HepG2 (cell line): Measurements from ENCODE around the gene HOXD12.

Experiments
- EZH2 ChIP-seq: conservative IDR thresholded peaks from 2 replicates; pipeline ENCODE4 v1.6.1; 2012; ENCODE audit warnings: mild to moderate bottlenecking, low read depth, low read length, moderate library complexity
- ZNF12 ChIP-seq: sonication (generic); formaldehyde crosslinking; IDR thresholded peaks from 2 replicates; pipeline ENCODE4 v1.5.0; 2020; ENCODE audit warnings: missing genetic modification reagents
- ZNF777 ChIP-seq: sonication (generic); formaldehyde crosslinking; IDR thresholded peaks from 2 replicates; pipeline ENCODE4 v1.4.0; 2020; ENCODE audit warnings: missing genetic modification reagents
- TF ChIP-seq, protein P1 (sequence below): sonication (generic); formaldehyde crosslinking; IDR thresholded peaks from 2 replicates; pipeline ENCODE4 v1.5.0; 2020; ENCODE audit warnings: mild to moderate bottlenecking, missing genetic modification reagents, moderate library complexity
- TF ChIP-seq, protein P2 (sequence below): sonication (generic); formaldehyde crosslinking; IDR thresholded peaks from 2 replicates; pipeline ENCODE4 v1.4.0; 2020; ENCODE audit warnings: missing genetic modification reagents
- TF ChIP-seq, protein P3 (sequence below): IDR thresholded peaks from 2 replicates; pipeline ENCODE4 v1.6.1; 2016; ENCODE audit warnings: low read depth
- TF ChIP-seq, protein P4 (sequence below): sonication (generic); formaldehyde crosslinking; IDR thresholded peaks from 2 replicates; pipeline ENCODE4 v1.8.0; 2022; ENCODE audit warnings: mild to moderate bottlenecking, missing genetic modification reagents

DNA sequence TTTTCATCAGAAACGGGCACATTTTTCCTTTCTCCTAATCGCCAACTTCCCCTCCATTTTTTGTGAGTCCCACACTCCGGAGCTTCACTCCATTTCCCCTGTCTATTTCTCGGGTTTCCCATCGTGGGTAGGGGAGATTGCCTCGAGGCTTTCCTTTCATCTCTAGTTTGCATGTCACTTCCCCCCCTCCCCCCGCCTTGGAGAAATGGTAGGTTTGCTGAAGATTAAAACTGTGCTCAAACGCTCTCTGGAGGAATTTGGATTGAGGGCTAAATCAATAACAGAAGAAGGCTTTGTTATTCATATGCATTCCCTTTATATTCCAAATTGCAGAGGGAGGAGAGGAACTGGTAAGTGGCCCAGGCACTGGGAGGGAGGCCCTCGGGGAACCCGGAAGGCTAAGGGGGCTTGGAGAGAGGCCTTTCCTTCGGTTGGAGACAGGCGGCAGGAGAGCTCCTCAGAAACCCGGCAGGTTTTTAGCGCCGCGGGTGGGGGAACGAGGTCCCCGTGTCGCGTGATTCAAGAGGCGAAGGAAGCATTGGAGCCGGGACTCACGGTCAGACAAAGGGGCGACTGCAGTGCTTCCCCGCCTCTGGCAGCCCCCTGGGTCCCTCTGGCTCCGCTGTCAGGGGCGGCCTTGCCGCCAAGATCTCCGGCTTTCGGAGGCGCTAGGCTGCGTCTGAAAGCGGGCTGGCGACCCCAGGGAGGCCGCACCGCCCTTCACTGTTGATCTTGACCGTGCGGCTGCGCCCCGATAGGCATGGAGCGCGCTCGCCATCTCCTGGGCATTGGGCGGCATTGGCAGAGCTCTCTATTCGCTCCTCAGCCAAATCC is 2.4 kb upstream of the HOXD12 start:
- TF ChIP-seq ZNF777 = no peak
- TF ChIP-seq, protein P1, sequence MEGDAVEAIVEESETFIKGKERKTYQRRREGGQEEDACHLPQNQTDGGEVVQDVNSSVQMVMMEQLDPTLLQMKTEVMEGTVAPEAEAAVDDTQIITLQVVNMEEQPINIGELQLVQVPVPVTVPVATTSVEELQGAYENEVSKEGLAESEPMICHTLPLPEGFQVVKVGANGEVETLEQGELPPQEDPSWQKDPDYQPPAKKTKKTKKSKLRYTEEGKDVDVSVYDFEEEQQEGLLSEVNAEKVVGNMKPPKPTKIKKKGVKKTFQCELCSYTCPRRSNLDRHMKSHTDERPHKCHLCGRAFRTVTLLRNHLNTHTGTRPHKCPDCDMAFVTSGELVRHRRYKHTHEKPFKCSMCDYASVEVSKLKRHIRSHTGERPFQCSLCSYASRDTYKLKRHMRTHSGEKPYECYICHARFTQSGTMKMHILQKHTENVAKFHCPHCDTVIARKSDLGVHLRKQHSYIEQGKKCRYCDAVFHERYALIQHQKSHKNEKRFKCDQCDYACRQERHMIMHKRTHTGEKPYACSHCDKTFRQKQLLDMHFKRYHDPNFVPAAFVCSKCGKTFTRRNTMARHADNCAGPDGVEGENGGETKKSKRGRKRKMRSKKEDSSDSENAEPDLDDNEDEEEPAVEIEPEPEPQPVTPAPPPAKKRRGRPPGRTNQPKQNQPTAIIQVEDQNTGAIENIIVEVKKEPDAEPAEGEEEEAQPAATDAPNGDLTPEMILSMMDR = peak; percentile 98
- TF ChIP-seq, protein P2, sequence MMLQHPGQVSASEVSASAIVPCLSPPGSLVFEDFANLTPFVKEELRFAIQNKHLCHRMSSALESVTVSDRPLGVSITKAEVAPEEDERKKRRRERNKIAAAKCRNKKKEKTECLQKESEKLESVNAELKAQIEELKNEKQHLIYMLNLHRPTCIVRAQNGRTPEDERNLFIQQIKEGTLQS = 0 out of 2 replicates have a peak, but pooled peaks have one; percentile 32
- no peak for TF ChIP-seq EZH2
- TF ChIP-seq, protein P3, sequence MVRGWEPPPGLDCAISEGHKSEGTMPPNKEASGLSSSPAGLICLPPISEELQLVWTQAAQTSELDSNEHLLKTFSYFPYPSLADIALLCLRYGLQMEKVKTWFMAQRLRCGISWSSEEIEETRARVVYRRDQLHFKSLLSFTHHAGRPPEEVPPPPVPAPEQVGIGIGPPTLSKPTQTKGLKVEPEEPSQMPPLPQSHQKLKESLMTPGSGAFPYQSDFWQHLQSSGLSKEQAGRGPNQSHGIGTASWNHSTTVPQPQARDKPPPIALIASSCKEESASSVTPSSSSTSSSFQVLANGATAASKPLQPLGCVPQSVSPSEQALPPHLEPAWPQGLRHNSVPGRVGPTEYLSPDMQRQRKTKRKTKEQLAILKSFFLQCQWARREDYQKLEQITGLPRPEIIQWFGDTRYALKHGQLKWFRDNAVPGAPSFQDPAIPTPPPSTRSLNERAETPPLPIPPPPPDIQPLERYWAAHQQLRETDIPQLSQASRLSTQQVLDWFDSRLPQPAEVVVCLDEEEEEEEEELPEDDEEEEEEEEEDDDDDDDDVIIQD (CRISPR knock-in tag) = no peak
- TF ChIP-seq, protein P4, sequence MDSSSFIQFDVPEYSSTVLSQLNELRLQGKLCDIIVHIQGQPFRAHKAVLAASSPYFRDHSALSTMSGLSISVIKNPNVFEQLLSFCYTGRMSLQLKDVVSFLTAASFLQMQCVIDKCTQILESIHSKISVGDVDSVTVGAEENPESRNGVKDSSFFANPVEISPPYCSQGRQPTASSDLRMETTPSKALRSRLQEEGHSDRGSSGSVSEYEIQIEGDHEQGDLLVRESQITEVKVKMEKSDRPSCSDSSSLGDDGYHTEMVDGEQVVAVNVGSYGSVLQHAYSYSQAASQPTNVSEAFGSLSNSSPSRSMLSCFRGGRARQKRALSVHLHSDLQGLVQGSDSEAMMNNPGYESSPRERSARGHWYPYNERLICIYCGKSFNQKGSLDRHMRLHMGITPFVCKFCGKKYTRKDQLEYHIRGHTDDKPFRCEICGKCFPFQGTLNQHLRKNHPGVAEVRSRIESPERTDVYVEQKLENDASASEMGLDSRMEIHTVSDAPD (CRISPR knock-in tag) = no peak
- no peak for TF ChIP-seq ZNF12
